HepG2 (cell line): ENCODE data around the gene RAPGEF2. TPM values are rescaled to one million over a fixed set of nuclear protein-coding genes. Genes with fewer than 3 reads are reported as not detected.

Experiments used
- ATAC-seq: fragments of 200-7000 bp; cut with Tn5 transposase; 3 replicates; pipeline ENCODE4 v1.9.1; 2020; ENCODE audit warnings: mild to moderate bottlenecking, moderate library complexity
- BruUV-seq: library from RNA; stranded (reverse); fragments of 400-500 nt; replicated peaks from 2 replicates; lab custom pipeline; 2021; lab: Mats Ljungman, UMichigan
- CTCF ChIA-PET: fragments of 300-600 bp; formaldehyde crosslinking; extraction: SDS; loops from one replicate; lab custom pipeline; 2021; ENCODE audit warnings: low total read pairs, inconsistent platforms, low intra/inter-chr PET ratio; lab: Yijun Ruan, JAX
- POLR2A ChIA-PET: fragments of 350-600 bp; sonication (Branson Sonifier 250); formaldehyde crosslinking; loops from one replicate; lab custom pipeline; 2020; ENCODE audit warnings: antibody characterized with exemption, inconsistent platforms; lab: Yijun Ruan, JAX
- DNase-seq: peaks from one replicate; pipeline ENCODE4 v3.0.0-alpha.2; 2015; ENCODE audit warnings: low spot score
- FAIRE-seq: peaks from 3 replicates; lab custom pipeline; 2011; peaks lifted over from hg19 to GRCh38; lab: Jason Lieb, UNC
- H2AFZ ChIP-seq: one replicate; pipeline ENCODE4 v1.6.1; 2011; ENCODE audit warnings: low read length, inconsistent platforms
- H3K27ac ChIP-seq: fragments of 300-600 bp; 3 replicates; pipeline ENCODE4 v1.8.0; 2011; ENCODE audit warnings: mixed run types, mild to moderate bottlenecking, mixed read lengths, low read length, inconsistent platforms; ENCODE audit not compliant: insufficient read depth; ENCODE audit errors: extremely low read length
- H3K27me3 ChIP-seq, 2 experiments: fragments of 200-600 bp in 1 of 2; 2 replicates in 1 of 2; 3 replicates in 1 of 2; pipeline versions ENCODE4 v1.6.0 to v1.8.0; 2011; ENCODE audit warnings: low read length in 2 of 2, mild to moderate bottlenecking in 2 of 2, moderate library complexity in 2 of 2, inconsistent platforms in 1 of 2; ENCODE audit not compliant: insufficient read depth in 2 of 2, control insufficient read depth in 1 of 2
- H3K36me3 ChIP-seq, 2 experiments: fragments of 200-600 bp in 1 of 2; replicated peaks in 1 of 2; 2 replicates in 1 of 2; 3 replicates in 1 of 2; pipeline versions ENCODE4 v1.5.1 to v1.8.0; 2011; ENCODE audit warnings: low read length in 2 of 2, inconsistent platforms in 1 of 2; ENCODE audit not compliant: insufficient read depth in 2 of 2, control insufficient read depth in 1 of 2
- H3K4me1 ChIP-seq: 2 replicates; pipeline ENCODE4 v1.5.1; 2012; ENCODE audit warnings: low read length, inconsistent platforms; ENCODE audit not compliant: insufficient read depth
- H3K4me2 ChIP-seq: 2 replicates; pipeline ENCODE4 v1.6.0; 2011; ENCODE audit warnings: low read depth, low read length, inconsistent platforms
- H3K4me3 ChIP-seq, 3 experiments: fragments of 200-600 bp in 1 of 3; sonication (generic), shearing (Covaris generic) in 1 of 3; replicated peaks in 1 of 3; 2 replicates each; pipeline ENCODE4 v1.5.1; 2011 to 2016; ENCODE audit warnings: low read length in 3 of 3, inconsistent platforms in 2 of 3, low read depth in 2 of 3, mild to moderate bottlenecking in 2 of 3, control low read depth in 1 of 3, mixed read lengths in 1 of 3; ENCODE audit not compliant: insufficient read depth in 1 of 3
- H3K79me2 ChIP-seq: one replicate; pipeline ENCODE4 v1.6.1; 2011; ENCODE audit warnings: low read length, inconsistent platforms; ENCODE audit not compliant: insufficient read depth
- H3K9ac ChIP-seq: 2 replicates; pipeline ENCODE4 v1.6.0; 2011; ENCODE audit warnings: mild to moderate bottlenecking, low read depth, low read length, inconsistent platforms; ENCODE audit not compliant: insufficient read depth
- H3K9me3 ChIP-seq: 2 replicates; pipeline ENCODE4 v1.5.1; 2012; ENCODE audit warnings: mild to moderate bottlenecking, low read length
- H4K20me1 ChIP-seq: 2 replicates; pipeline ENCODE4 v1.6.0; 2011; ENCODE audit warnings: inconsistent platforms, mild to moderate bottlenecking, low read length, moderate library complexity; ENCODE audit not compliant: insufficient read depth
- ARID3A ChIP-seq: IDR thresholded peaks from 2 replicates; pipeline ENCODE4 v1.6.1; 2012; ENCODE audit warnings: low read depth, low read length, improper control_type of control experiment
- ATF5 ChIP-seq: sonication (generic); formaldehyde crosslinking; IDR thresholded peaks from 2 replicates; pipeline ENCODE4 v1.4.0; 2020; ENCODE audit warnings: mild to moderate bottlenecking, low read depth, missing genetic modification reagents
- GTF2F1 ChIP-seq: fragments of 150-350 bp; IDR thresholded peaks from 2 replicates; pipeline ENCODE4 v1.6.1; 2014; ENCODE audit warnings: low read length
- KAT7 ChIP-seq: IDR thresholded peaks from 2 replicates; pipeline ENCODE4 v1.6.1; 2018; ENCODE audit warnings: borderline replicate concordance, missing compliant biosample characterization
- KDM2A ChIP-seq: sonication (generic); formaldehyde crosslinking; IDR thresholded peaks from 2 replicates; pipeline ENCODE4 v1.4.0; 2020; ENCODE audit warnings: low read depth, missing genetic modification reagents, borderline replicate concordance
- SAFB2 ChIP-seq: sonication (generic); formaldehyde crosslinking; IDR thresholded peaks from 2 replicates; pipeline ENCODE4 v1.5.1; 2020; ENCODE audit warnings: missing genetic modification reagents, low read depth, mild to moderate bottlenecking, borderline replicate concordance
- SNRNP70 ChIP-seq: fragments of 200-400 bp; formaldehyde crosslinking; IDR thresholded peaks from 2 replicates; pipeline ENCODE4 v1.6.1; 2017; ENCODE audit warnings: mild to moderate bottlenecking, low read depth, low read length, moderate library complexity
- ZBTB40 ChIP-seq, 2 experiments: fragments of 450-650 bp in 1 of 2; sonication (generic) in 1 of 2; formaldehyde crosslinking in 1 of 2; IDR thresholded peaks; 2 replicates each; pipeline versions ENCODE4 v1.6.1 to v1.8.0; 2016 to 2022; ENCODE audit warnings: antibody characterized with exemption in 1 of 2, mild to moderate bottlenecking in 1 of 2, missing genetic modification reagents in 1 of 2
- ZFX ChIP-seq: sonication (generic); formaldehyde crosslinking; IDR thresholded peaks from 2 replicates; pipeline ENCODE4 v1.4.0; 2020; ENCODE audit warnings: mild to moderate bottlenecking, low read depth, missing genetic modification reagents, moderate library complexity
- ZNF570 ChIP-seq: sonication (generic); formaldehyde crosslinking; IDR thresholded peaks from 2 replicates; pipeline ENCODE4 v1.4.0; 2020; ENCODE audit warnings: mild to moderate bottlenecking, missing genetic modification reagents, borderline replicate concordance
- ZNF639 ChIP-seq: conservative IDR thresholded peaks from 2 replicates; pipeline ENCODE4 v1.6.1; 2018; ENCODE audit warnings: missing genetic modification reagents
- ZSCAN21 ChIP-seq: sonication (generic); formaldehyde crosslinking; IDR thresholded peaks from 2 replicates; pipeline ENCODE4 v1.8.0; 2022; ENCODE audit warnings: mild to moderate bottlenecking, missing genetic modification reagents, moderate library complexity, borderline replicate concordance
- WGBS: methylation state at CpG from one replicate; pipeline ENCODE4 v1.1.6; 2017; ENCODE audit warnings: low lambda C conversion rate; 5-methylcytosine and 5-hydroxymethylcytosine counted together
- in situ Hi-C: cut with HindIII; loops from 2 replicates; pipeline ENCODE4 v1.10.0; 2017; ENCODE audit warnings: low pct_unique_long_range_greater_than_20kb; ENCODE audit not compliant: extremely low pct_ligation_motif_present
- intact Hi-C: fragments of 100-400 bp; cut with micrococcal nuclease; formaldehyde crosslinking; loops from one replicate; pipeline ENCODE4 v1.10.0; 2022; ENCODE audit not compliant: unreplicated experiment
- polyA plus RNA-seq, 8 experiments: library from polyadenylated mRNA; depleted of rRNA in 3 of 8; stranded (reverse) in 7 of 8; unstranded in 1 of 8; fragments of >200 nt; fragmentation: Illumina TruSeq in 4 of 8; extraction: Trizol in 4 of 8; gene quantifications; 2 replicates each; pipeline versions ENCODE4 v1.2.1 to v1.2.3, GENCODE V29; 2011 to 2016; ENCODE audit warnings: low read depth in 4 of 8, missing spikeins in 1 of 8, mixed read lengths in 1 of 8; ENCODE audit not compliant: insufficient read depth in 1 of 8
- total RNA-seq, 5 experiments: library from RNA; depleted of rRNA; stranded (reverse); fragments of >200 nt; fragmentation: Illumina TruSeq; extraction: Trizol; gene quantifications; 2 replicates each; pipeline ENCODE4 v1.2.3, GENCODE V29; 2016; ENCODE audit warnings: low read depth in 1 of 5

Gene RAPGEF2
- total and polyA plus RNA-seq, 2 of the 13 experiments (the other 11 are each of a cell fraction or from before 2014, with no cell fraction given): 19.2 to 23.0 TPM

- no peak overlapping the region for H3K4me3 ChIP-seq
- no TSS peak for BruUV-seq
- no peak for FAIRE-seq
- TF ChIP-seq ATF5 (CRISPR knock-in tag) (no peak), ZNF639 (CRISPR knock-in tag) (no peak), ZBTB40 (IDR thresholded peaks at IDR 0.05) (no peak), ZBTB40 (CRISPR knock-in tag; IDR thresholded peaks at IDR 0.05) (no peak), ARID3A (no peak), SNRNP70 (no peak), ZFX (no peak), SAFB2 (no peak), KDM2A (CRISPR knock-in tag) (no peak), ZSCAN21 (CRISPR knock-in tag) (no peak), KAT7 (CRISPR knock-in tag) (no peak), ZNF570 (CRISPR knock-in tag) (no peak), GTF2F1 (no peak)
- H3K79me2 ChIP-seq: no peaks in the 10 kb centered on the region
- ChIA-PET POLR2A (no interaction called here), CTCF (no interaction called here)
- no peak overlapping the region for H3K4me2 ChIP-seq
- no peak overlapping the region for H3K27ac ChIP-seq
- no peaks in the 10 kb centered on the region for H3K4me1 ChIP-seq
- H4K20me1 ChIP-seq: no peaks in the 10 kb centered on the region
- in situ Hi-C loops (no loop called here), intact Hi-C loops (no loop called here)
- peaks cover 20 to 56% of the 10 kb centered on the region in 2 experiments for H3K36me3 ChIP-seq
- no peaks in the 10 kb centered on the region for H3K9me3 ChIP-seq
- H2AFZ ChIP-seq: no peak overlapping the region
- ATAC-seq: no peak
- 96% methylated on average over 3 of the region's 3 CpGs for WGBS
- no peak for DNase-seq
- H3K9ac ChIP-seq: no peak overlapping the region
- no peaks in the 10 kb centered on the region for H3K27me3 ChIP-seq
These were observed 252.6 kb downstream of the RAPGEF2 start for GRCh38 chr4:159355466-159355865.
